HCT116 (cell line): ENCODE data around the gene FOXN3. TPM values are rescaled to one million over a fixed set of nuclear protein-coding genes. Genes with fewer than 3 reads are reported as not detected.

ENCODE experiments used
- ATAC-seq: fragments of 200-7000 bp; cut with Tn5 transposase; 2 replicates; pipeline ENCODE4 v1.9.1; 2020; ENCODE audit warnings: mild to moderate bottlenecking, moderate library complexity
- BruUV-seq: library from RNA; stranded (reverse); fragments of 400-500 nt; replicated peaks from 2 replicates; lab custom pipeline; 2021; lab: Mats Ljungman, UMichigan
- CTCF ChIA-PET: fragments of 300-600 bp; sonication (Branson Sonifier 250); formaldehyde crosslinking; loops from one replicate; lab custom pipeline; 2021; ENCODE audit warnings: antibody characterized with exemption; lab: Charles Lee
- POLR2A ChIA-PET: fragments of 300-600, 350-600 bp; sonication (Branson Sonifier 250); formaldehyde crosslinking; loops from one replicate; lab custom pipeline; 2021; ENCODE audit warnings: antibody characterized with exemption; lab: Charles Lee
- RAD21 ChIA-PET, 2 experiments: fragments of 300-600 bp; sonication (Branson Sonifier 250); formaldehyde crosslinking; loops; one replicate each; lab custom pipeline; 2023; ENCODE audit warnings: low total read pairs in 2 of 2; ENCODE audit not compliant: uncharacterized antibody in 2 of 2, unreplicated experiment in 2 of 2, low non-redundant PET in 1 of 2; lab: Charles Lee
- DNase-seq: peaks from one replicate; pipeline ENCODE4 v3.0.0-alpha.2; 2010; ENCODE audit warnings: low read depth, low spot score
- H2AFZ ChIP-seq: fragments of 200-600 bp; shearing (Covaris generic), sonication (generic); 2 replicates; pipeline ENCODE4 v1.6.1; 2017; ENCODE audit warnings: low read depth, mixed run types, mixed read lengths, antibody characterized with exemption, low read length; ENCODE audit not compliant: poor library complexity, severe bottlenecking
- H3K27ac ChIP-seq: 2 replicates; pipeline ENCODE4 v1.5.1; 2012; ENCODE audit warnings: low read depth, low read length
- H3K27me3 ChIP-seq: fragments of 200-600 bp; sonication (generic); 2 replicates; pipeline ENCODE4 v1.6.1; 2016; ENCODE audit warnings: mixed run types, low read length, mixed read lengths; ENCODE audit not compliant: insufficient read depth
- H3K36me3 ChIP-seq, 2 experiments: fragments of 200-500 bp in 1 of 2; fragments of 200-600 bp in 1 of 2; sonication (Bioruptor generic) in 1 of 2; sonication (generic) in 1 of 2; 2 replicates each; pipeline versions ENCODE4 v1.5.1 to v1.6.1; 2014 to 2016; ENCODE audit warnings: low read length in 2 of 2, inconsistent platforms in 1 of 2, mixed read lengths in 1 of 2, mixed run types in 1 of 2; ENCODE audit not compliant: insufficient read depth in 2 of 2, control insufficient read depth in 1 of 2
- H3K4me1 ChIP-seq, 2 experiments: fragments of 200-600 bp in 1 of 2; sonication (generic) in 1 of 2; 2 replicates each; pipeline versions ENCODE4 v1.5.1 to v1.6.1; 2012 to 2017; ENCODE audit warnings: low read length in 2 of 2, inconsistent platforms in 1 of 2, mild to moderate bottlenecking in 1 of 2, mixed read lengths in 1 of 2, mixed run types in 1 of 2, moderate library complexity in 1 of 2; ENCODE audit not compliant: insufficient read depth in 2 of 2, control insufficient read depth in 1 of 2
- H3K4me2 ChIP-seq: fragments of 200-600 bp; sonication (generic); 2 replicates; pipeline ENCODE4 v1.6.1; 2017; ENCODE audit warnings: mixed run types, low read length, mixed read lengths
- H3K4me3 ChIP-seq, 2 experiments: fragments of 200-600 bp in 1 of 2; sonication (generic) in 1 of 2; replicated peaks in 1 of 2; 2 replicates each; pipeline ENCODE4 v1.5.1; 2011 to 2016; ENCODE audit warnings: low read length in 2 of 2, control low read depth in 1 of 2, low read depth in 1 of 2, mild to moderate bottlenecking in 1 of 2, mixed read lengths in 1 of 2, mixed run types in 1 of 2
- H3K79me2 ChIP-seq: fragments of 200-600 bp; sonication (generic); 2 replicates; pipeline ENCODE4 v1.6.1; 2017; ENCODE audit warnings: mild to moderate bottlenecking, mixed run types, low read length, moderate library complexity, mixed read lengths; ENCODE audit not compliant: insufficient read depth
- H3K9ac ChIP-seq: fragments of 200-600 bp; sonication (generic); 2 replicates; pipeline ENCODE4 v1.6.1; 2016; ENCODE audit warnings: low read length, mixed read lengths
- H3K9me2 ChIP-seq: fragments of 200-600 bp; sonication (generic), shearing (Covaris generic); 2 replicates; pipeline ENCODE4 v1.6.1; 2017; ENCODE audit warnings: mixed run types, mild to moderate bottlenecking, moderate library complexity; ENCODE audit not compliant: insufficient read depth
- H3K9me3 ChIP-seq, 2 experiments: fragments of 200-500 bp in 1 of 2; fragments of 200-600 bp in 1 of 2; sonication (Bioruptor generic) in 1 of 2; sonication (generic) in 1 of 2; 2 replicates each; pipeline ENCODE4 v1.6.1; 2014 to 2017; ENCODE audit warnings: low read length in 2 of 2, mixed read lengths in 2 of 2, inconsistent platforms in 1 of 2, low read depth in 1 of 2, mild to moderate bottlenecking in 1 of 2, mixed run types in 1 of 2, moderate library complexity in 1 of 2; ENCODE audit not compliant: control insufficient read depth in 1 of 2, insufficient read depth in 1 of 2
- H4K20me1 ChIP-seq: fragments of 200-600 bp; sonication (generic), shearing (Covaris generic); 2 replicates; pipeline ENCODE4 v1.6.1; 2017; ENCODE audit warnings: mixed run types, mild to moderate bottlenecking, moderate library complexity; ENCODE audit not compliant: insufficient read depth
- CEBPB ChIP-seq: IDR thresholded peaks from 2 replicates; pipeline ENCODE4 v1.6.1; 2012; ENCODE audit warnings: low read depth
- ELF1 ChIP-seq: IDR thresholded peaks from 2 replicates; pipeline ENCODE4 v1.6.1; 2012; ENCODE audit warnings: low read depth, borderline replicate concordance
- EZH2phosphoT487 ChIP-seq: fragments of 200-600 bp; IDR thresholded peaks from 2 replicates; pipeline ENCODE4 v1.6.1; 2018; ENCODE audit warnings: antibody characterized with exemption, borderline replicate concordance
- FOSL1 ChIP-seq: IDR thresholded peaks from 2 replicates; pipeline ENCODE4 v1.6.1; 2012; ENCODE audit warnings: low read depth
- POLR2A ChIP-seq: IDR thresholded peaks from 2 replicates; pipeline ENCODE4 v1.7.0; 2011; ENCODE audit warnings: borderline replicate concordance; ENCODE audit not compliant: insufficient read depth, insufficient read length; ENCODE audit errors: extremely low read depth
- POLR2AphosphoS5 ChIP-seq: IDR thresholded peaks from 2 replicates; pipeline ENCODE4 v1.6.1; 2011; ENCODE audit warnings: mild to moderate bottlenecking, low read depth, low read length, moderate library complexity
- RAD21 ChIP-seq: IDR thresholded peaks from 2 replicates; pipeline ENCODE4 v1.6.1; 2012; ENCODE audit warnings: low read depth, mild to moderate bottlenecking
- SIN3A ChIP-seq: IDR thresholded peaks from 2 replicates; pipeline ENCODE4 v1.6.1; 2012; ENCODE audit warnings: low read depth
- SP1 ChIP-seq: IDR thresholded peaks from 2 replicates; pipeline ENCODE4 v1.6.1; 2012; ENCODE audit warnings: low read depth
- SRF ChIP-seq: IDR thresholded peaks from 2 replicates; pipeline ENCODE4 v1.6.1; 2012; ENCODE audit warnings: low read depth
- TCF7L2 ChIP-seq: IDR thresholded peaks from 2 replicates; pipeline ENCODE4 v1.7.0; 2011; ENCODE audit warnings: borderline replicate concordance, inconsistent platforms; ENCODE audit not compliant: insufficient read depth, insufficient read length; ENCODE audit errors: extremely low read depth
- YY1 ChIP-seq: IDR thresholded peaks from 2 replicates; pipeline ENCODE4 v1.6.1; 2011; ENCODE audit warnings: low read length, low read depth, moderate library complexity, mild to moderate bottlenecking; ENCODE audit not compliant: insufficient replicate concordance; ENCODE audit errors: extremely low read depth
- ZFX ChIP-seq: fragments of 450-650 bp; IDR thresholded peaks from 2 replicates; pipeline ENCODE4 v1.6.1; 2017
- ZNF274 ChIP-seq: fragments of 200-500 bp; sonication (Bioruptor generic); IDR thresholded peaks from 2 replicates; pipeline ENCODE4 v1.6.1; 2014; ENCODE audit warnings: mild to moderate bottlenecking, low read depth, low read length, inconsistent platforms
- intact Hi-C: fragments of 100-400 bp; cut with micrococcal nuclease; formaldehyde crosslinking; loops from 2 replicates; pipeline ENCODE4 v1.10.0; 2022
- total RNA-seq: library from RNA; stranded (reverse); gene quantifications from one replicate; pipeline ENCODE4 v1.2.1, GENCODE V29; 2021; ENCODE audit not compliant: unreplicated experiment
- TF ChIP-seq, protein P1 (sequence below): IDR thresholded peaks from 2 replicates; pipeline ENCODE4 v1.6.1; 2011; ENCODE audit warnings: mild to moderate bottlenecking, low read length, moderate library complexity; ENCODE audit not compliant: insufficient replicate concordance; ENCODE audit errors: extremely low read depth
- TF ChIP-seq, protein P2 (sequence below): IDR thresholded peaks from 2 replicates; pipeline ENCODE4 v1.6.1; 2012
- TF ChIP-seq, protein P3 (sequence below), 3 experiments: fragments of 200-600 bp in 1 of 3; sonication (generic) in 1 of 3; IDR thresholded peaks in 2 of 3; conservative IDR thresholded peaks in 1 of 3; 2 replicates each; pipeline ENCODE4 v1.5.1; 2012 to 2017; ENCODE audit warnings: low read depth in 2 of 3, low read length in 2 of 3, antibody characterized with exemption in 1 of 3, borderline replicate concordance in 1 of 3, control low read depth in 1 of 3, mild to moderate bottlenecking in 1 of 3, mixed read lengths in 1 of 3, mixed run types in 1 of 3, moderate library complexity in 1 of 3; ENCODE audit not compliant: insufficient read depth in 1 of 3
- TF ChIP-seq, protein P4 (sequence below): IDR thresholded peaks from 2 replicates; pipeline ENCODE4 v1.6.1; 2012; ENCODE audit warnings: low read depth
- TF ChIP-seq, protein P5 (sequence below): IDR thresholded peaks from 2 replicates; pipeline ENCODE4 v1.6.1; 2012

The FOXN3 gene
- total RNA-seq, 1 experiment from 2014 or later: 20.0 TPM

DNA sequence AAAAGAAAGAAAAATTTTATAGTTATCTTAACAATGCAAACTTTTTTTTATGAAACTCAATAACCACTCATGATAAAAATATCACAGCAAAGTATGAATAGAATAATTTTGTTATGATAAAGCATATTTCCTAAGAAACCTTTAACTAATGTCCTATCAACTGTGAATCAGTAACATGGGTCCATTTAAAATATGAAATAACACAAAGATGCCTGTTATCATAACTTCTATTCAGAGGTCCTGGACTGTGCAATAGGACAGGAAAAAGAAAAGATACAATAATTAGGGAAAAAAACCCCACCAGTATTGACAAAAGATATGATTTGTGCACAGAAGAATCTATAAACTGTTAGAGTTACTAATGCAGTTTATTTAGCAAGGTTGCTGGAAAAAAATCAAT lies 245.4 kb downstream of the FOXN3 start:
- H3K4me3 ChIP-seq: no peak overlapping the region
- no peaks in the 10 kb centered on the region for H3K9me3 ChIP-seq
- TF ChIP-seq YY1: no peak
- TF ChIP-seq POLR2AphosphoS5: no peak
- no peak for TF ChIP-seq EZH2phosphoT487
- TF ChIP-seq, protein P1, sequence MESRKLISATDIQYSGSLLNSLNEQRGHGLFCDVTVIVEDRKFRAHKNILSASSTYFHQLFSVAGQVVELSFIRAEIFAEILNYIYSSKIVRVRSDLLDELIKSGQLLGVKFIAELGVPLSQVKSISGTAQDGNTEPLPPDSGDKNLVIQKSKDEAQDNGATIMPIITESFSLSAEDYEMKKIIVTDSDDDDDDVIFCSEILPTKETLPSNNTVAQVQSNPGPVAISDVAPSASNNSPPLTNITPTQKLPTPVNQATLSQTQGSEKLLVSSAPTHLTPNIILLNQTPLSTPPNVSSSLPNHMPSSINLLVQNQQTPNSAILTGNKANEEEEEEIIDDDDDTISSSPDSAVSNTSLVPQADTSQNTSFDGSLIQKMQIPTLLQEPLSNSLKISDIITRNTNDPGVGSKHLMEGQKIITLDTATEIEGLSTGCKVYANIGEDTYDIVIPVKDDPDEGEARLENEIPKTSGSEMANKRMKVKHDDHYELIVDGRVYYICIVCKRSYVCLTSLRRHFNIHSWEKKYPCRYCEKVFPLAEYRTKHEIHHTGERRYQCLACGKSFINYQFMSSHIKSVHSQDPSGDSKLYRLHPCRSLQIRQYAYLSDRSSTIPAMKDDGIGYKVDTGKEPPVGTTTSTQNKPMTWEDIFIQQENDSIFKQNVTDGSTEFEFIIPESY: no peak
- no peak for TF ChIP-seq ZFX
- no peak for TF ChIP-seq FOSL1
- no peak for TF ChIP-seq POLR2A
- no peak for TF ChIP-seq SP1
- no peak for TF ChIP-seq SIN3A
- TF ChIP-seq, protein P2, sequence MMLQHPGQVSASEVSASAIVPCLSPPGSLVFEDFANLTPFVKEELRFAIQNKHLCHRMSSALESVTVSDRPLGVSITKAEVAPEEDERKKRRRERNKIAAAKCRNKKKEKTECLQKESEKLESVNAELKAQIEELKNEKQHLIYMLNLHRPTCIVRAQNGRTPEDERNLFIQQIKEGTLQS: no peak
- no peak for TF ChIP-seq CEBPB
- no peak for TF ChIP-seq TCF7L2
- TF ChIP-seq, protein P3, sequence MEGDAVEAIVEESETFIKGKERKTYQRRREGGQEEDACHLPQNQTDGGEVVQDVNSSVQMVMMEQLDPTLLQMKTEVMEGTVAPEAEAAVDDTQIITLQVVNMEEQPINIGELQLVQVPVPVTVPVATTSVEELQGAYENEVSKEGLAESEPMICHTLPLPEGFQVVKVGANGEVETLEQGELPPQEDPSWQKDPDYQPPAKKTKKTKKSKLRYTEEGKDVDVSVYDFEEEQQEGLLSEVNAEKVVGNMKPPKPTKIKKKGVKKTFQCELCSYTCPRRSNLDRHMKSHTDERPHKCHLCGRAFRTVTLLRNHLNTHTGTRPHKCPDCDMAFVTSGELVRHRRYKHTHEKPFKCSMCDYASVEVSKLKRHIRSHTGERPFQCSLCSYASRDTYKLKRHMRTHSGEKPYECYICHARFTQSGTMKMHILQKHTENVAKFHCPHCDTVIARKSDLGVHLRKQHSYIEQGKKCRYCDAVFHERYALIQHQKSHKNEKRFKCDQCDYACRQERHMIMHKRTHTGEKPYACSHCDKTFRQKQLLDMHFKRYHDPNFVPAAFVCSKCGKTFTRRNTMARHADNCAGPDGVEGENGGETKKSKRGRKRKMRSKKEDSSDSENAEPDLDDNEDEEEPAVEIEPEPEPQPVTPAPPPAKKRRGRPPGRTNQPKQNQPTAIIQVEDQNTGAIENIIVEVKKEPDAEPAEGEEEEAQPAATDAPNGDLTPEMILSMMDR (IDR thresholded peaks at IDR 0.05 in 2 of 3, conservative IDR thresholded peaks at IDR 0.05 in 1 of 3; ENCODE audit: borderline replicate concordance in 1 of 3, insufficient read depth in 1 of 3, low read depth in 2 of 3, low read length in 2 of 3): no peak
- TF ChIP-seq, protein P4, sequence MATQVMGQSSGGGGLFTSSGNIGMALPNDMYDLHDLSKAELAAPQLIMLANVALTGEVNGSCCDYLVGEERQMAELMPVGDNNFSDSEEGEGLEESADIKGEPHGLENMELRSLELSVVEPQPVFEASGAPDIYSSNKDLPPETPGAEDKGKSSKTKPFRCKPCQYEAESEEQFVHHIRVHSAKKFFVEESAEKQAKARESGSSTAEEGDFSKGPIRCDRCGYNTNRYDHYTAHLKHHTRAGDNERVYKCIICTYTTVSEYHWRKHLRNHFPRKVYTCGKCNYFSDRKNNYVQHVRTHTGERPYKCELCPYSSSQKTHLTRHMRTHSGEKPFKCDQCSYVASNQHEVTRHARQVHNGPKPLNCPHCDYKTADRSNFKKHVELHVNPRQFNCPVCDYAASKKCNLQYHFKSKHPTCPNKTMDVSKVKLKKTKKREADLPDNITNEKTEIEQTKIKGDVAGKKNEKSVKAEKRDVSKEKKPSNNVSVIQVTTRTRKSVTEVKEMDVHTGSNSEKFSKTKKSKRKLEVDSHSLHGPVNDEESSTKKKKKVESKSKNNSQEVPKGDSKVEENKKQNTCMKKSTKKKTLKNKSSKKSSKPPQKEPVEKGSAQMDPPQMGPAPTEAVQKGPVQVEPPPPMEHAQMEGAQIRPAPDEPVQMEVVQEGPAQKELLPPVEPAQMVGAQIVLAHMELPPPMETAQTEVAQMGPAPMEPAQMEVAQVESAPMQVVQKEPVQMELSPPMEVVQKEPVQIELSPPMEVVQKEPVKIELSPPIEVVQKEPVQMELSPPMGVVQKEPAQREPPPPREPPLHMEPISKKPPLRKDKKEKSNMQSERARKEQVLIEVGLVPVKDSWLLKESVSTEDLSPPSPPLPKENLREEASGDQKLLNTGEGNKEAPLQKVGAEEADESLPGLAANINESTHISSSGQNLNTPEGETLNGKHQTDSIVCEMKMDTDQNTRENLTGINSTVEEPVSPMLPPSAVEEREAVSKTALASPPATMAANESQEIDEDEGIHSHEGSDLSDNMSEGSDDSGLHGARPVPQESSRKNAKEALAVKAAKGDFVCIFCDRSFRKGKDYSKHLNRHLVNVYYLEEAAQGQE: no peak
- TF ChIP-seq SRF: no peak
- TF ChIP-seq ZNF274: no peak
- TF ChIP-seq, protein P5, sequence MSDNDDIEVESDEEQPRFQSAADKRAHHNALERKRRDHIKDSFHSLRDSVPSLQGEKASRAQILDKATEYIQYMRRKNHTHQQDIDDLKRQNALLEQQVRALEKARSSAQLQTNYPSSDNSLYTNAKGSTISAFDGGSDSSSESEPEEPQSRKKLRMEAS: no peak
- TF ChIP-seq ELF1: no peak
- TF ChIP-seq RAD21: no peak
- TF ChIP-seq, all 23 proteins: peak for 0
- Histone ChIP-seq H3K27ac (no peak overlapping the region), H3K4me2 (no peak overlapping the region), H3K9ac (no peak overlapping the region), H3K36me3 (no peaks in the 10 kb centered on the region), H3K9me2 (no peaks in the 10 kb centered on the region), H4K20me1 (no peaks in the 10 kb centered on the region), H3K79me2 (no peaks in the 10 kb centered on the region), H2AFZ (no peak overlapping the region), H3K27me3 (no peaks in the 10 kb centered on the region), H3K4me1 (no peaks in the 10 kb centered on the region)
- ChIA-PET POLR2A (no interaction called here), RAD21 (no interaction called here), CTCF (no interaction called here)
- DNase-seq: no peak
- no peak for ATAC-seq
- intact Hi-C loops: loop anchor here (1.0 kb wide), 1 partner anchor 19 kb away; no protein-coding TSS in a partner anchor
- no TSS peak for BruUV-seq
